ENCODE measurements around the gene PSAT1. TPM values are rescaled to one million over a fixed set of nuclear protein-coding genes. Genes with fewer than 3 reads are reported as not detected.

PSAT1 gene
- total RNA-seq, 1 donor from 2014 or later: 48.0 TPM

DNA sequence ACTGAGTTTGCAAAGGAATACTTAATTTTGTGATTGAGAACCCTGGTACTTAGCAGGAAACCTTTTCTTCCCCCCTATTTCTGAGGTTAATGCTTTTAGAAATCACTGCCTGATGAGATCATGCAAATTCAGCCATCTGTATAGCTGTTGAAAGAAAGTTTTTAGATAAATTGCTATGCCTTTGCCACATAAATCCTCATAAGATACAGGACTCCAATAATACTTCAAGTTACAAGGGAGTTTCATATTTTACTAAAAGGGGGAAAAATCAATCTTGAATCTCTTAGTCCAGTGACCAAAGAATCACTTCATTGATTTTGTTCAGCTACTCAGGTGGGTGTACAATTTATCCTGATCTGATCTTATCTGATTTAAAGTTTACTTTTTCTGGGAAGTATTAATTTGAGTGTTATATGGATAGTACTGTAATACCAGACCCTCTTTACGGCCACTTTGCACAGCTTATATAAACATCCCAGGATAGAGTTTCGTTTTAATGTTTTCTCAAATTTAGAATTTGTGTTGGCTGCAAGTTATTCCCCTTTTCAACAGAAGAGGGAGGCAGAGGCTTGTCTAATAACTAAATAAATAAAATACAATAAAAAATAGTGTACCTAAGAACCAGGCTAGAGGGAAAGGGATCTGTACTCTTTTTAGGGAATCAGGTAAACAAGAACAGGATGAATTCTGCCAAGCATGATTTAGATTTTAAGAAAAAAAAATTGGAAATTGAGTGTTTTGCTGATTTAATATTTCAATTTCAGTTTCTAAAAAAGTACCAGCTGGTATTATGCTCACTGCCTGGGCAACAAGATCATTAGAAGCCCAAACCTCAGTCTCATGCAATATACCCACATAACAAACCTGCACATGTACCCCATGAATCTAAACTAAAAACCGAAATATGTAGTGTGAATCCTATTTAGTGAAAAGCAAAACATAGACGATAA, 69.1 kb downstream of the PSAT1 start:
- DNase-seq (ENCODE audit: low read depth): peak; percentile 40

GRCh38 chr9:78366827-78367226, 69.9 kb downstream of the PSAT1 start:
- DNase-seq (ENCODE audit: low read depth): no peak

DNA sequence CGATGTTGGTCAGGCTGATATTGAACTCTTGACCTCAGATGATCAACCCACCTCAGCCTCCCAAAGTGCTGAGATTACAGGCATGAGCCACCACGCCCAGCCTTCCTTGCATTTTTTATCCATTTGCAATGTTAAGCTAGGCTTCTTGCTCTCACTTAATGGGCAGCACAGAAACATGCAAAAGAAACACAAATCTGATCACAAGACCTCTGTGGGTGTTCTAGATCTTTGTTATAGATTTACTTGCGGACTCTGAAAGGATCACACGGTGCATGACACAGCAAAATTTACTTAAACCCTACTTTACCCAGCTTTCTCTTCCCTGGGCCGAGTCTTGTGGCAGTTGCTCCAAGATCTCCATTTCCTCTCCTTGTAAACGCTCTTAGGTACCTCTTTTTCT, 71.3 kb downstream of the PSAT1 start:
- no peak for DNase-seq (ENCODE audit: low read depth)

DNA sequence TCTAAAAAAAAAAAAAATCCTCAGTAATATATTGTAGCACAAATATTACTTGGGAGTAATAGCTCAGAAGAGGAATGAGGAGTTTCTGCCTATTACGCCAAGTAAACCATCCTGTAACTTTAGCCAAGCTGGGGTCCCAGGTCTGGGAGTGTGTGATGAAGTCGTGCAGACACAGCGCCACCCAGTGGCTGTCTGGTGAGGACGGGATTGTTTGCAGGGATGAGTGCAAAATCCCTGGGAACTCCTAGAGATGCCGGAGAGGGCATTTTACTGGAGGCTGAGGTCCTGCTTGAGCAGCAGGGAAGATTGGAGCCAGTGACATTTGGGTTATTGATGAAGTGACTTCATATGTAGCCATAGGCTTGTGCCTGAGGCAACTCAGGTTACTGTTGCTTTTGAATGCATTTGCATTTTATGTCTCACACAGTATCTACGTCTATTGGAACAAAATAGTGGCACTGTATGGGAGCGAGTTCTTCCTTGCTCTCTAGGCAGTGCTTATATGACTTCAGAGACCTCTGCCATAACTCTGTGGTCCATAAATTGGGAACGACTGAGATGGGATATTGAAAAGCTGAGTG, 72.8 kb downstream of the PSAT1 start:
- peak; percentile 80 for DNase-seq (ENCODE audit: low read depth)

GRCh38 chr9:78370991-78371390, 74.1 kb downstream of the PSAT1 start:
- no peak for DNase-seq (ENCODE audit: low read depth)

- no peak for DNase-seq (ENCODE audit: low read depth)
Observed at GRCh38 chr9:78371981-78372380, 75.1 kb downstream of the PSAT1 start.

Other genes with a start within 250 kb of the PSAT1 start
- gene CEP78, start 61.0 kb upstream of the PSAT1 start, total RNA-seq: 10.0 and 11.3 TPM in 2 replicates